HEK293 (cell line): ENCODE data around the gene OR4D9.

ENCODE experiments used
- FEZF1 ChIP-seq: fragments of 450-650 bp; formaldehyde crosslinking; IDR thresholded peaks from 2 replicates; pipeline ENCODE4 v1.5.1; 2016; ENCODE audit warnings: missing biosample characterization, missing genetic modification characterization
- HOXA7 ChIP-seq: sonication (generic); formaldehyde crosslinking; IDR thresholded peaks from 2 replicates; pipeline ENCODE4 v1.8.1; 2022; ENCODE audit warnings: missing genetic modification reagents, borderline replicate concordance
- KLF17 ChIP-seq: fragments of 450-650 bp; formaldehyde crosslinking; IDR thresholded peaks from 2 replicates; pipeline ENCODE4 v1.5.1; 2016; ENCODE audit warnings: missing biosample characterization, missing genetic modification characterization
- OVOL3 ChIP-seq: fragments of 450-650 bp; formaldehyde crosslinking; IDR thresholded peaks from 2 replicates; pipeline ENCODE4 v1.5.1; 2016; ENCODE audit warnings: missing biosample characterization, missing genetic modification characterization
- PRDM6 ChIP-seq: fragments of 450-650 bp; formaldehyde crosslinking; IDR thresholded peaks from 2 replicates; pipeline ENCODE4 v1.5.1; 2017; ENCODE audit warnings: missing biosample characterization, missing genetic modification characterization
- SP2 ChIP-seq: fragments of 450-650 bp; formaldehyde crosslinking; IDR thresholded peaks from 2 replicates; pipeline ENCODE4 v1.5.1; 2016; ENCODE audit warnings: missing biosample characterization, missing genetic modification characterization
- SP3 ChIP-seq: fragments of 450-650 bp; formaldehyde crosslinking; IDR thresholded peaks from 2 replicates; pipeline ENCODE4 v1.5.1; 2016; ENCODE audit warnings: missing biosample characterization, missing genetic modification characterization
- SP7 ChIP-seq: fragments of 450-650 bp; formaldehyde crosslinking; IDR thresholded peaks from 2 replicates; pipeline ENCODE4 v1.5.1; 2016; ENCODE audit warnings: missing biosample characterization, missing genetic modification characterization
- ZFP37 ChIP-seq: fragments of 450-650 bp; formaldehyde crosslinking; IDR thresholded peaks from 2 replicates; pipeline ENCODE4 v1.5.1; 2016; ENCODE audit warnings: missing biosample characterization, missing genetic modification characterization
- ZFP69B ChIP-seq: fragments of 450-650 bp; formaldehyde crosslinking; IDR thresholded peaks from 2 replicates; pipeline ENCODE4 v1.5.1; 2016; ENCODE audit warnings: missing biosample characterization, missing genetic modification characterization
- ZNF184 ChIP-seq: fragments of 450-650 bp; IDR thresholded peaks from 2 replicates; pipeline ENCODE4 v1.5.1; 2018; ENCODE audit warnings: missing biosample characterization, mild to moderate bottlenecking, missing genetic modification characterization
- ZNF24 ChIP-seq: fragments of 450-650 bp; formaldehyde crosslinking; IDR thresholded peaks from 2 replicates; pipeline ENCODE4 v1.5.1; 2016; ENCODE audit warnings: missing biosample characterization, missing genetic modification characterization
- ZNF266 ChIP-seq: fragments of 450-650 bp; formaldehyde crosslinking; IDR thresholded peaks from 2 replicates; pipeline ENCODE4 v1.5.1; 2016; ENCODE audit warnings: missing biosample characterization, missing genetic modification characterization, low read depth
- ZNF350 ChIP-seq: fragments of 450-650 bp; formaldehyde crosslinking; IDR thresholded peaks from 2 replicates; pipeline ENCODE4 v1.5.0; 2017; ENCODE audit warnings: missing biosample characterization, mild to moderate bottlenecking, missing genetic modification characterization
- ZNF366 ChIP-seq: fragments of 450-650 bp; formaldehyde crosslinking; conservative IDR thresholded peaks from 2 replicates; pipeline ENCODE4 v1.5.1; 2016; ENCODE audit warnings: missing biosample characterization, missing genetic modification characterization
- ZNF391 ChIP-seq: fragments of 450-650 bp; formaldehyde crosslinking; IDR thresholded peaks from 2 replicates; pipeline ENCODE4 v1.5.1; 2016; ENCODE audit warnings: low read depth, missing biosample characterization, missing genetic modification characterization, borderline replicate concordance
- ZNF394 ChIP-seq: fragments of 450-650 bp; formaldehyde crosslinking; IDR thresholded peaks from 2 replicates; pipeline ENCODE4 v1.5.1; 2016; ENCODE audit warnings: missing biosample characterization, missing genetic modification characterization, mild to moderate bottlenecking, moderate library complexity, borderline replicate concordance
- ZNF404 ChIP-seq: fragments of 450-650 bp; formaldehyde crosslinking; IDR thresholded peaks from 2 replicates; pipeline ENCODE4 v1.5.1; 2017; ENCODE audit warnings: missing biosample characterization, missing genetic modification characterization
- ZNF416 ChIP-seq: fragments of 450-650 bp; formaldehyde crosslinking; IDR thresholded peaks from 2 replicates; pipeline ENCODE4 v1.5.1; 2016; ENCODE audit warnings: missing biosample characterization, missing genetic modification characterization
- ZNF510 ChIP-seq: fragments of 450-650 bp; formaldehyde crosslinking; IDR thresholded peaks from 2 replicates; pipeline ENCODE4 v1.5.1; 2018; ENCODE audit warnings: mild to moderate bottlenecking, missing genetic modification characterization, missing biosample characterization; ENCODE audit not compliant: insufficient replicate concordance
- ZNF558 ChIP-seq: fragments of 450-650 bp; formaldehyde crosslinking; IDR thresholded peaks from 2 replicates; pipeline ENCODE4 v1.5.1; 2016; ENCODE audit warnings: missing biosample characterization, missing genetic modification characterization
- ZNF600 ChIP-seq: fragments of 450-650 bp; formaldehyde crosslinking; IDR thresholded peaks from 2 replicates; pipeline ENCODE4 v1.5.1; 2016; ENCODE audit warnings: missing biosample characterization, missing genetic modification characterization
- ZNF629 ChIP-seq: fragments of 450-650 bp; formaldehyde crosslinking; IDR thresholded peaks from 2 replicates; pipeline ENCODE4 v1.5.1; 2017; ENCODE audit warnings: missing biosample characterization, missing genetic modification characterization
- ZNF654 ChIP-seq: fragments of 450-650 bp; formaldehyde crosslinking; IDR thresholded peaks from 2 replicates; pipeline ENCODE4 v1.5.1; 2016; ENCODE audit warnings: low read depth, missing biosample characterization, missing genetic modification characterization
- ZNF707 ChIP-seq: fragments of 450-650 bp; formaldehyde crosslinking; IDR thresholded peaks from 2 replicates; pipeline ENCODE4 v1.5.1; 2016; ENCODE audit warnings: missing biosample characterization, missing genetic modification characterization
- ZNF76 ChIP-seq: fragments of 450-650 bp; formaldehyde crosslinking; IDR thresholded peaks from 2 replicates; pipeline ENCODE4; 2016; ENCODE audit warnings: low read depth, missing biosample characterization, missing genetic modification characterization, borderline replicate concordance
- ZNF776 ChIP-seq: fragments of 450-650 bp; formaldehyde crosslinking; IDR thresholded peaks from 2 replicates; pipeline ENCODE4 v1.5.0; 2017; ENCODE audit warnings: missing biosample characterization, missing genetic modification characterization, borderline replicate concordance
- TF ChIP-seq, protein P1 (sequence below): fragments of 450-650 bp; formaldehyde crosslinking; IDR thresholded peaks from 2 replicates; pipeline ENCODE4 v1.5.1; 2017; ENCODE audit warnings: missing biosample characterization, mild to moderate bottlenecking, missing genetic modification characterization, moderate library complexity
- TF ChIP-seq, protein P2 (sequence below): fragments of 450-650 bp; formaldehyde crosslinking; IDR thresholded peaks from 2 replicates; pipeline ENCODE4 v1.5.1; 2016; ENCODE audit warnings: missing biosample characterization, missing genetic modification characterization, borderline replicate concordance
- TF ChIP-seq, protein P3 (sequence below): fragments of 450-650 bp; formaldehyde crosslinking; IDR thresholded peaks from 2 replicates; pipeline ENCODE4 v1.5.1; 2016; ENCODE audit warnings: missing biosample characterization, missing genetic modification characterization
- TF ChIP-seq, protein P4 (sequence below): fragments of 450-650 bp; formaldehyde crosslinking; IDR thresholded peaks from 2 replicates; pipeline ENCODE4 v1.5.1; 2016; ENCODE audit warnings: missing biosample characterization, missing genetic modification characterization

Gene OR4D9

DNA sequence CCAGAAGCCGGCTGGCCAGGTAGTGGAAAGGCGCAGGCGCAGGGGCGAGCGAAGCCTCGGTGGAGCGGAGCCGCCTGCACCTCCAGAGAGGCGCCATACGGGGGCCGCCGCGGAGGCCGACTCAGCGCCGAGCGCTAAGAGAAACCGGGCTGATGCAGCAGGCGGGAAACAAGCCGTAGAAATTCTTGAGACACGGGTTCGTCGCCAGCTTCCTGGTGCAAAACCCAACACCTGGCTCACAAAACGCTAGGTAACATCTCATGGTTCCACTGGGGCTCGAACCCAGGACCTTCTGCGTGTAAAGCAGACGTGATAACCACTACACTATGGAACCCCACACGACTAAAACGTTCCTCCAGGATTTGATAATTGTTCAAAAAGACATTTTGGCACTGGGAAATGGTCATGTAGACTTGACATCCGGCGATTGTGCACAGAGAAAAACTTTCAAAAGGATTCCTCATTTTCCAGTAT lies 39.1 kb downstream of the OR4D9 start (continued):
- TF ChIP-seq ZNF391 (tag by site-specific recombination) (no peak; the same call in 1 of the 2 replicates), ZNF558 (tag by site-specific recombination) (peak; percentile 67), ZNF366 (tag by site-specific recombination) (no peak), KLF17 (tag by site-specific recombination) (peak; percentile 48), ZNF24 (peak; percentile 87; the same call in 1 of the 2 replicates), ZNF707 (tag by site-specific recombination) (peak; percentile 58; the same call in 1 of the 2 replicates), ZNF776 (tag by site-specific recombination) (no peak), PRDM6 (peak; percentile 69), ZNF76 (tag by site-specific recombination) (peak; percentile 33; the same call in 1 of the 2 replicates), SP2 (tag by site-specific recombination) (peak; percentile 41; the same call in 1 of the 2 replicates), SP7 (tag by site-specific recombination) (peak; percentile 83), ZNF629 (tag by site-specific recombination) (peak; percentile 74), ZNF654 (no peak), HOXA7 (CRISPR knock-in tag) (no peak), FEZF1 (tag by site-specific recombination) (peak; percentile 31; the same call in 1 of the 2 replicates), ZNF600 (tag by site-specific recombination) (peak; percentile 95), ZFP69B (tag by site-specific recombination) (0 out of 2 replicates have a peak, but pooled peaks have one; percentile 47), ZNF510 (tag by site-specific recombination) (peak; percentile 97), ZNF350 (no peak), OVOL3 (tag by site-specific recombination) (peak; percentile 34; the same call in 1 of the 2 replicates), SP3 (tag by site-specific recombination) (peak; percentile 49), ZNF394 (tag by site-specific recombination) (peak; percentile 98), ZNF266 (tag by site-specific recombination) (no peak), ZNF416 (0 out of 2 replicates have a peak, but pooled peaks have one; percentile 67), ZFP37 (tag by site-specific recombination) (peak; percentile 37; the same call in 1 of the 2 replicates), ZNF184 (tag by site-specific recombination) (peak; percentile 98), ZNF404 (peak; percentile 99)
- TF ChIP-seq, protein P1, sequence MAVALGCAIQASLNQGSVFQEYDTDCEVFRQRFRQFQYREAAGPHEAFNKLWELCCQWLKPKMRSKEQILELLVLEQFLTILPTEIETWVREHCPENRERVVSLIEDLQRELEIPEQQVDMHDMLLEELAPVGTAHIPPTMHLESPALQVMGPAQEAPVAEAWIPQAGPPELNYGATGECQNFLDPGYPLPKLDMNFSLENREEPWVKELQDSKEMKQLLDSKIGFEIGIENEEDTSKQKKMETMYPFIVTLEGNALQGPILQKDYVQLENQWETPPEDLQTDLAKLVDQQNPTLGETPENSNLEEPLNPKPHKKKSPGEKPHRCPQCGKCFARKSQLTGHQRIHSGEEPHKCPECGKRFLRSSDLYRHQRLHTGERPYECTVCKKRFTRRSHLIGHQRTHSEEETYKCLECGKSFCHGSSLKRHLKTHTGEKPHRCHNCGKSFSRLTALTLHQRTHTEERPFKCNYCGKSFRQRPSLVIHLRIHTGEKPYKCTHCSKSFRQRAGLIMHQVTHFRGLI (tag by site-specific recombination), result 0 out of 2 replicates have a peak, but pooled peaks have one; percentile 48
- TF ChIP-seq, protein P2, sequence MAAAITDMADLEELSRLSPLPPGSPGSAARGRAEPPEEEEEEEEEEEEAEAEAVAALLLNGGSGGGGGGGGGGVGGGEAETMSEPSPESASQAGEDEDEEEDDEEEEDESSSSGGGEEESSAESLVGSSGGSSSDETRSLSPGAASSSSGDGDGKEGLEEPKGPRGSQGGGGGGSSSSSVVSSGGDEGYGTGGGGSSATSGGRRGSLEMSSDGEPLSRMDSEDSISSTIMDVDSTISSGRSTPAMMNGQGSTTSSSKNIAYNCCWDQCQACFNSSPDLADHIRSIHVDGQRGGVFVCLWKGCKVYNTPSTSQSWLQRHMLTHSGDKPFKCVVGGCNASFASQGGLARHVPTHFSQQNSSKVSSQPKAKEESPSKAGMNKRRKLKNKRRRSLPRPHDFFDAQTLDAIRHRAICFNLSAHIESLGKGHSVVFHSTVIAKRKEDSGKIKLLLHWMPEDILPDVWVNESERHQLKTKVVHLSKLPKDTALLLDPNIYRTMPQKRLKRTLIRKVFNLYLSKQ (tag by site-specific recombination), result 0 out of 2 replicates have a peak, but pooled peaks have one; percentile 30
- TF ChIP-seq, protein P3, sequence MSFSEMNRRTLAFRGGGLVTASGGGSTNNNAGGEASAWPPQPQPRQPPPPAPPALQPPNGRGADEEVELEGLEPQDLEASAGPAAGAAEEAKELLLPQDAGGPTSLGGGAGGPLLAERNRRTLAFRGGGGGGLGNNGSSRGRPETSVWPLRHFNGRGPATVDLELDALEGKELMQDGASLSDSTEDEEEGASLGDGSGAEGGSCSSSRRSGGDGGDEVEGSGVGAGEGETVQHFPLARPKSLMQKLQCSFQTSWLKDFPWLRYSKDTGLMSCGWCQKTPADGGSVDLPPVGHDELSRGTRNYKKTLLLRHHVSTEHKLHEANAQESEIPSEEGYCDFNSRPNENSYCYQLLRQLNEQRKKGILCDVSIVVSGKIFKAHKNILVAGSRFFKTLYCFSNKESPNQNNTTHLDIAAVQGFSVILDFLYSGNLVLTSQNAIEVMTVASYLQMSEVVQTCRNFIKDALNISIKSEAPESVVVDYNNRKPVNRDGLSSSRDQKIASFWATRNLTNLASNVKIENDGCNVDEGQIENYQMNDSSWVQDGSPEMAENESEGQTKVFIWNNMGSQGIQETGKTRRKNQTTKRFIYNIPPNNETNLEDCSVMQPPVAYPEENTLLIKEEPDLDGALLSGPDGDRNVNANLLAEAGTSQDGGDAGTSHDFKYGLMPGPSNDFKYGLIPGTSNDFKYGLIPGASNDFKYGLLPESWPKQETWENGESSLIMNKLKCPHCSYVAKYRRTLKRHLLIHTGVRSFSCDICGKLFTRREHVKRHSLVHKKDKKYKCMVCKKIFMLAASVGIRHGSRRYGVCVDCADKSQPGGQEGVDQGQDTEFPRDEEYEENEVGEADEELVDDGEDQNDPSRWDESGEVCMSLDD (tag by site-specific recombination), result peak; percentile 75
- TF ChIP-seq, protein P4, sequence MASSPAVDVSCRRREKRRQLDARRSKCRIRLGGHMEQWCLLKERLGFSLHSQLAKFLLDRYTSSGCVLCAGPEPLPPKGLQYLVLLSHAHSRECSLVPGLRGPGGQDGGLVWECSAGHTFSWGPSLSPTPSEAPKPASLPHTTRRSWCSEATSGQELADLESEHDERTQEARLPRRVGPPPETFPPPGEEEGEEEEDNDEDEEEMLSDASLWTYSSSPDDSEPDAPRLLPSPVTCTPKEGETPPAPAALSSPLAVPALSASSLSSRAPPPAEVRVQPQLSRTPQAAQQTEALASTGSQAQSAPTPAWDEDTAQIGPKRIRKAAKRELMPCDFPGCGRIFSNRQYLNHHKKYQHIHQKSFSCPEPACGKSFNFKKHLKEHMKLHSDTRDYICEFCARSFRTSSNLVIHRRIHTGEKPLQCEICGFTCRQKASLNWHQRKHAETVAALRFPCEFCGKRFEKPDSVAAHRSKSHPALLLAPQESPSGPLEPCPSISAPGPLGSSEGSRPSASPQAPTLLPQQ (tag by site-specific recombination), result peak; percentile 70
